WTC11 (cell line): ENCODE results near the gene MMP28. TPM values are rescaled to one million over a fixed set of nuclear protein-coding genes. Genes with fewer than 3 reads are reported as not detected.

Source experiments
- ATAC-seq: fragments of 200-7000 bp; cut with Tn5 transposase; 2 replicates; pipeline ENCODE4 v1.10.0; 2021; ENCODE audit warnings: mild to moderate bottlenecking, moderate library complexity
- CTCF ChIA-PET: fragments of 300-600 bp; sonication (Branson Sonifier 250); formaldehyde crosslinking; loops from one replicate; lab custom pipeline; 2021; ENCODE audit warnings: antibody characterized with exemption; lab: Charles Lee
- POLR2A ChIA-PET: fragments of 350-600 bp; sonication (Branson Sonifier 250); formaldehyde crosslinking; loops from one replicate; lab custom pipeline; 2021; ENCODE audit warnings: antibody characterized with exemption; lab: Charles Lee
- DNase-seq: peaks from one replicate; pipeline ENCODE4 v3.0.0; 2021; ENCODE audit warnings: low spot score
- H3K27ac Mint-ChIP-seq: 2 replicates; pipeline ENCODE4 v1.8.0; 2021; ENCODE audit warnings: mixed read lengths
- H3K27me3 Mint-ChIP-seq: 2 replicates; pipeline ENCODE4 v1.8.0; 2021; ENCODE audit warnings: low read depth, mild to moderate bottlenecking, moderate library complexity, mixed read lengths
- H3K36me3 Mint-ChIP-seq: 2 replicates; pipeline ENCODE4 v1.8.0; 2021; ENCODE audit warnings: mixed read lengths
- H3K4me1 Mint-ChIP-seq: 2 replicates; pipeline ENCODE4 v1.8.0; 2022; ENCODE audit warnings: mixed read lengths
- H3K4me3 Mint-ChIP-seq: 2 replicates; pipeline ENCODE4 v1.8.0; 2021; ENCODE audit warnings: mild to moderate bottlenecking, moderate library complexity, mixed read lengths
- H3K9me3 Mint-ChIP-seq: 2 replicates; pipeline ENCODE4 v1.8.0; 2021; ENCODE audit warnings: mixed read lengths
- CREB1 ChIP-seq: sonication (generic); formaldehyde crosslinking; IDR thresholded peaks from 2 replicates; pipeline ENCODE4 v1.8.0; 2023; ENCODE audit warnings: mild to moderate bottlenecking, missing genetic modification reagents
- GABPB1 ChIP-seq: sonication (generic); formaldehyde crosslinking; IDR thresholded peaks from 2 replicates; pipeline ENCODE4 v1.8.1; 2023; ENCODE audit warnings: mild to moderate bottlenecking, missing genetic modification reagents
- IRF1 ChIP-seq: sonication (generic); formaldehyde crosslinking; IDR thresholded peaks from 2 replicates; pipeline ENCODE4 v1.8.0; 2023; ENCODE audit warnings: missing genetic modification reagents
- IRF2 ChIP-seq: sonication (generic); formaldehyde crosslinking; IDR thresholded peaks from 2 replicates; pipeline ENCODE4 v1.8.0; 2022; ENCODE audit warnings: low read depth, missing genetic modification reagents, borderline replicate concordance
- NFE2L1 ChIP-seq: sonication (generic); formaldehyde crosslinking; IDR thresholded peaks from 2 replicates; pipeline ENCODE4 v1.8.1; 2023; ENCODE audit warnings: missing genetic modification reagents
- OVOL2 ChIP-seq: fragments of 250-450 bp; sonication (Bioruptor Pico); IDR thresholded peaks from 2 replicates; pipeline ENCODE4 v1.9.0; 2021; ENCODE audit warnings: mild to moderate bottlenecking, borderline replicate concordance
- TEAD1 ChIP-seq: sonication (generic); formaldehyde crosslinking; IDR thresholded peaks from 2 replicates; pipeline ENCODE4 v1.8.0; 2022; ENCODE audit warnings: mild to moderate bottlenecking, missing genetic modification reagents
- TEAD4 ChIP-seq: sonication (generic); formaldehyde crosslinking; IDR thresholded peaks from 2 replicates; pipeline ENCODE4 v1.8.0; 2022; ENCODE audit warnings: mild to moderate bottlenecking, missing genetic modification reagents
- ZBTB21 ChIP-seq: sonication (generic); formaldehyde crosslinking; IDR thresholded peaks from 2 replicates; pipeline ENCODE4 v1.8.1; 2023; ENCODE audit warnings: mild to moderate bottlenecking, missing genetic modification reagents, borderline replicate concordance
- ZNF121 ChIP-seq: sonication (generic); formaldehyde crosslinking; IDR thresholded peaks from 2 replicates; pipeline ENCODE4 v1.8.0; 2023; ENCODE audit warnings: missing genetic modification reagents
- ZNF219 ChIP-seq: sonication (generic); formaldehyde crosslinking; IDR thresholded peaks from 2 replicates; pipeline ENCODE4 v1.8.0; 2023; ENCODE audit warnings: missing genetic modification reagents, mild to moderate bottlenecking, borderline replicate concordance
- ZNF263 ChIP-seq: sonication (generic); formaldehyde crosslinking; IDR thresholded peaks from 2 replicates; pipeline ENCODE4 v1.8.1; 2022; ENCODE audit warnings: low read depth, mild to moderate bottlenecking, moderate library complexity, missing genetic modification reagents
- total RNA-seq: library from RNA; stranded (reverse); gene quantifications from 3 replicates; pipeline ENCODE4 v1.2.3, GENCODE V29; 2021
- TF ChIP-seq, protein P1 (sequence below): sonication (generic); formaldehyde crosslinking; IDR thresholded peaks from 2 replicates; pipeline ENCODE4 v1.8.0; 2022; ENCODE audit warnings: mild to moderate bottlenecking, missing genetic modification reagents
- TF ChIP-seq, protein P2 (sequence below): sonication (generic); formaldehyde crosslinking; conservative IDR thresholded peaks from 2 replicates; pipeline ENCODE4 v1.8.1; 2022; ENCODE audit warnings: mild to moderate bottlenecking, missing genetic modification reagents
- TF ChIP-seq, protein P3 (sequence below): sonication (generic); formaldehyde crosslinking; IDR thresholded peaks from 2 replicates; pipeline ENCODE4 v1.8.1; 2022; ENCODE audit warnings: low read depth, missing genetic modification reagents, borderline replicate concordance
- TF ChIP-seq, protein P4 (sequence below): sonication (generic); formaldehyde crosslinking; IDR thresholded peaks from 2 replicates; pipeline ENCODE4 v1.8.0; 2022; ENCODE audit warnings: mild to moderate bottlenecking, missing genetic modification reagents
- TF ChIP-seq, protein P5 (sequence below): fragments of 250-450 bp; sonication (Bioruptor Pico); IDR thresholded peaks from 2 replicates; pipeline ENCODE4 v1.8.0; 2021; ENCODE audit warnings: mild to moderate bottlenecking
- TF ChIP-seq, protein P6 (sequence below): sonication (generic); formaldehyde crosslinking; IDR thresholded peaks from 2 replicates; pipeline ENCODE4 v1.8.1; 2023; ENCODE audit warnings: mild to moderate bottlenecking, missing genetic modification reagents
- TF ChIP-seq, protein P7 (sequence below): sonication (generic); formaldehyde crosslinking; IDR thresholded peaks from 2 replicates; pipeline ENCODE4 v1.8.0; 2022; ENCODE audit warnings: mild to moderate bottlenecking, missing genetic modification reagents
- TF ChIP-seq, protein P8 (sequence below): sonication (generic); formaldehyde crosslinking; IDR thresholded peaks from 2 replicates; pipeline ENCODE4 v1.8.1; 2023; ENCODE audit warnings: mild to moderate bottlenecking, missing genetic modification reagents, moderate library complexity

Gene MMP28
- total RNA-seq, 1 experiment from 2014 or later, result 0.22 TPM

GRCh38 chr17:35726127-35726952 lies 69.1 kb downstream of the MMP28 start:
- no peaks in the 10 kb centered on the region for H3K9me3 Mint-ChIP-seq
- CTCF ChIA-PET, result interaction anchor here (1.2 to 8.1 kb wide), 3 partner anchors 21 to 113 kb away, joined by 5 to 85 read pairs (median 11); no protein-coding TSS in a partner anchor
- peaks cover 26% of the 10 kb centered on the region for H3K36me3 Mint-ChIP-seq
- ATAC-seq, result peak; percentile 13; the same call in 1 of the 2 replicates
- H3K4me3 Mint-ChIP-seq, result no peak overlapping the region
- no peak for DNase-seq
- no peak overlapping the region for H3K27ac Mint-ChIP-seq
- POLR2A ChIA-PET, result no interaction called here
- H3K4me1 Mint-ChIP-seq, result peaks cover 47% of the 10 kb centered on the region
- no peak for TF ChIP-seq OVOL2 (CRISPR knock-in tag)
- TF ChIP-seq, protein P1, sequence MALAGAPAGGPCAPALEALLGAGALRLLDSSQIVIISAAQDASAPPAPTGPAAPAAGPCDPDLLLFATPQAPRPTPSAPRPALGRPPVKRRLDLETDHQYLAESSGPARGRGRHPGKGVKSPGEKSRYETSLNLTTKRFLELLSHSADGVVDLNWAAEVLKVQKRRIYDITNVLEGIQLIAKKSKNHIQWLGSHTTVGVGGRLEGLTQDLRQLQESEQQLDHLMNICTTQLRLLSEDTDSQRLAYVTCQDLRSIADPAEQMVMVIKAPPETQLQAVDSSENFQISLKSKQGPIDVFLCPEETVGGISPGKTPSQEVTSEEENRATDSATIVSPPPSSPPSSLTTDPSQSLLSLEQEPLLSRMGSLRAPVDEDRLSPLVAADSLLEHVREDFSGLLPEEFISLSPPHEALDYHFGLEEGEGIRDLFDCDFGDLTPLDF, result no peak
- TF ChIP-seq, protein P2, sequence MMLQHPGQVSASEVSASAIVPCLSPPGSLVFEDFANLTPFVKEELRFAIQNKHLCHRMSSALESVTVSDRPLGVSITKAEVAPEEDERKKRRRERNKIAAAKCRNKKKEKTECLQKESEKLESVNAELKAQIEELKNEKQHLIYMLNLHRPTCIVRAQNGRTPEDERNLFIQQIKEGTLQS (CRISPR knock-in tag), result no peak
- TF ChIP-seq, protein P3, sequence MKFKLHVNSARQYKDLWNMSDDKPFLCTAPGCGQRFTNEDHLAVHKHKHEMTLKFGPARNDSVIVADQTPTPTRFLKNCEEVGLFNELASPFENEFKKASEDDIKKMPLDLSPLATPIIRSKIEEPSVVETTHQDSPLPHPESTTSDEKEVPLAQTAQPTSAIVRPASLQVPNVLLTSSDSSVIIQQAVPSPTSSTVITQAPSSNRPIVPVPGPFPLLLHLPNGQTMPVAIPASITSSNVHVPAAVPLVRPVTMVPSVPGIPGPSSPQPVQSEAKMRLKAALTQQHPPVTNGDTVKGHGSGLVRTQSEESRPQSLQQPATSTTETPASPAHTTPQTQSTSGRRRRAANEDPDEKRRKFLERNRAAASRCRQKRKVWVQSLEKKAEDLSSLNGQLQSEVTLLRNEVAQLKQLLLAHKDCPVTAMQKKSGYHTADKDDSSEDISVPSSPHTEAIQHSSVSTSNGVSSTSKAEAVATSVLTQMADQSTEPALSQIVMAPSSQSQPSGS (CRISPR knock-in tag), result no peak
- TF ChIP-seq ZNF219 (CRISPR knock-in tag), result no peak
- no peak for TF ChIP-seq ZNF263 (CRISPR knock-in tag)
- no peak for TF ChIP-seq GABPB1 (CRISPR knock-in tag)
- no peak for TF ChIP-seq TEAD4 (CRISPR knock-in tag)
- no peak for TF ChIP-seq NFE2L1
- TF ChIP-seq IRF1 (CRISPR knock-in tag), result no peak
- TF ChIP-seq, all 79 proteins: peak for 0
- H3K27me3 Mint-ChIP-seq, result peaks cover 16% of the 10 kb centered on the region

DNA sequence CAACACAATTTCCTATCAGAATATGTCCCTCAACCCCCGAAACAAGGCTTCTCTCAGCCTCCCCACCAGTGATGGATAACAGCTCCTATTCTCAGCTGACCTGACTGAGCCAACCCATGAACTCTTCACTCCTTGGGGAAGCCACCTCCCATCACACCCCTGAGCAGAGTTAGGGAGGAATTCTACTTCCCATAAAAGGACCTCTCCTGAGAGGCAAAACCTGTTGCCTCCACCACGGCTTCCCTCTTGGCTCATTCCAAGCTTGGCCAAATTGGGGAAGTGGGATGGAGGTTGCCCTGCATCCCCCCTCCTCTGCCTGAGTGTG lies 69.7 kb downstream of the MMP28 start:
- peaks cover 26% of the 10 kb centered on the region for H3K36me3 Mint-ChIP-seq
- peaks cover 42% of the 10 kb centered on the region for H3K4me1 Mint-ChIP-seq
- TF ChIP-seq ZNF121 (CRISPR knock-in tag) (no peak), CREB1 (no peak), IRF1 (CRISPR knock-in tag) (no peak), TEAD4 (CRISPR knock-in tag) (no peak), NFE2L1 (no peak), ZBTB21 (CRISPR knock-in tag) (no peak), IRF2 (CRISPR knock-in tag) (no peak), TEAD1 (CRISPR knock-in tag) (no peak)
- TF ChIP-seq, protein P1, result no peak
- TF ChIP-seq, protein P4, sequence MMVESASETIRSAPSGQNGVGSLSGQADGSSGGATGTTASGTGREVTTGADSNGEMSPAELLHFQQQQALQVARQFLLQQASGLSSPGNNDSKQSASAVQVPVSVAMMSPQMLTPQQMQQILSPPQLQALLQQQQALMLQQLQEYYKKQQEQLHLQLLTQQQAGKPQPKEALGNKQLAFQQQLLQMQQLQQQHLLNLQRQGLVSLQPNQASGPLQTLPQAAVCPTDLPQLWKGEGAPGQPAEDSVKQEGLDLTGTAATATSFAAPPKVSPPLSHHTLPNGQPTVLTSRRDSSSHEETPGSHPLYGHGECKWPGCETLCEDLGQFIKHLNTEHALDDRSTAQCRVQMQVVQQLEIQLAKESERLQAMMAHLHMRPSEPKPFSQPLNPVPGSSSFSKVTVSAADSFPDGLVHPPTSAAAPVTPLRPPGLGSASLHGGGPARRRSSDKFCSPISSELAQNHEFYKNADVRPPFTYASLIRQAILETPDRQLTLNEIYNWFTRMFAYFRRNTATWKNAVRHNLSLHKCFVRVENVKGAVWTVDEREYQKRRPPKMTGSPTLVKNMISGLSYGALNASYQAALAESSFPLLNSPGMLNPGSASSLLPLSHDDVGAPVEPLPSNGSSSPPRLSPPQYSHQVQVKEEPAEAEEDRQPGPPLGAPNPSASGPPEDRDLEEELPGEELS (CRISPR knock-in tag), result no peak
- TF ChIP-seq, protein P5, sequence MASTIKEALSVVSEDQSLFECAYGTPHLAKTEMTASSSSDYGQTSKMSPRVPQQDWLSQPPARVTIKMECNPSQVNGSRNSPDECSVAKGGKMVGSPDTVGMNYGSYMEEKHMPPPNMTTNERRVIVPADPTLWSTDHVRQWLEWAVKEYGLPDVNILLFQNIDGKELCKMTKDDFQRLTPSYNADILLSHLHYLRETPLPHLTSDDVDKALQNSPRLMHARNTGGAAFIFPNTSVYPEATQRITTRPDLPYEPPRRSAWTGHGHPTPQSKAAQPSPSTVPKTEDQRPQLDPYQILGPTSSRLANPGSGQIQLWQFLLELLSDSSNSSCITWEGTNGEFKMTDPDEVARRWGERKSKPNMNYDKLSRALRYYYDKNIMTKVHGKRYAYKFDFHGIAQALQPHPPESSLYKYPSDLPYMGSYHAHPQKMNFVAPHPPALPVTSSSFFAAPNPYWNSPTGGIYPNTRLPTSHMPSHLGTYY (CRISPR knock-in tag), result no peak
- TF ChIP-seq, protein P6, sequence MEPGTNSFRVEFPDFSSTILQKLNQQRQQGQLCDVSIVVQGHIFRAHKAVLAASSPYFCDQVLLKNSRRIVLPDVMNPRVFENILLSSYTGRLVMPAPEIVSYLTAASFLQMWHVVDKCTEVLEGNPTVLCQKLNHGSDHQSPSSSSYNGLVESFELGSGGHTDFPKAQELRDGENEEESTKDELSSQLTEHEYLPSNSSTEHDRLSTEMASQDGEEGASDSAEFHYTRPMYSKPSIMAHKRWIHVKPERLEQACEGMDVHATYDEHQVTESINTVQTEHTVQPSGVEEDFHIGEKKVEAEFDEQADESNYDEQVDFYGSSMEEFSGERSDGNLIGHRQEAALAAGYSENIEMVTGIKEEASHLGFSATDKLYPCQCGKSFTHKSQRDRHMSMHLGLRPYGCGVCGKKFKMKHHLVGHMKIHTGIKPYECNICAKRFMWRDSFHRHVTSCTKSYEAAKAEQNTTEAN (CRISPR knock-in tag), result no peak
- TF ChIP-seq, protein P7, sequence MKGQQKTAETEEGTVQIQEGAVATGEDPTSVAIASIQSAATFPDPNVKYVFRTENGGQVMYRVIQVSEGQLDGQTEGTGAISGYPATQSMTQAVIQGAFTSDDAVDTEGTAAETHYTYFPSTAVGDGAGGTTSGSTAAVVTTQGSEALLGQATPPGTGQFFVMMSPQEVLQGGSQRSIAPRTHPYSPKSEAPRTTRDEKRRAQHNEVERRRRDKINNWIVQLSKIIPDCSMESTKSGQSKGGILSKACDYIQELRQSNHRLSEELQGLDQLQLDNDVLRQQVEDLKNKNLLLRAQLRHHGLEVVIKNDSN (CRISPR knock-in tag), result no peak
- TF ChIP-seq, protein P8, sequence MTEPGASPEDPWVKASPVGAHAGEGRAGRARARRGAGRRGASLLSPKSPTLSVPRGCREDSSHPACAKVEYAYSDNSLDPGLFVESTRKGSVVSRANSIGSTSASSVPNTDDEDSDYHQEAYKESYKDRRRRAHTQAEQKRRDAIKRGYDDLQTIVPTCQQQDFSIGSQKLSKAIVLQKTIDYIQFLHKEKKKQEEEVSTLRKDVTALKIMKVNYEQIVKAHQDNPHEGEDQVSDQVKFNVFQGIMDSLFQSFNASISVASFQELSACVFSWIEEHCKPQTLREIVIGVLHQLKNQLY (CRISPR knock-in tag), result no peak
- no peak overlapping the region for H3K4me3 Mint-ChIP-seq
- DNase-seq, result no peak
- ChIA-PET CTCF (interaction anchor here (1.2 to 8.1 kb wide), 3 partner anchors 22 to 112 kb away, joined by 5 to 85 read pairs (median 11); no protein-coding TSS in a partner anchor), POLR2A (no interaction called here)
- ATAC-seq, result peak; percentile 25; the same call in 1 of the 2 replicates
- H3K27ac Mint-ChIP-seq, result no peak overlapping the region
- no peaks in the 10 kb centered on the region for H3K9me3 Mint-ChIP-seq
- H3K27me3 Mint-ChIP-seq, result peaks cover 12% of the 10 kb centered on the region
